ENCODE data around the gene GRID2.
"Not testable (repeated sequence)": the region's sequence is repeated elsewhere in the genome, so short reads cannot be mapped to it uniquely, and the experiment has no call there.

GRID2 gene

GRCh38 chr4:93348896-93349295, 1045.1 kb downstream of the GRID2 start:
- no peak for DNase-seq

GRCh38 chr4:93351846-93352245, 1048.1 kb downstream of the GRID2 start:
- DNase-seq = no peak

GRCh38 chr4:93355411-93355810, 1051.6 kb downstream of the GRID2 start:
- no peak for DNase-seq

GRCh38 chr4:93359586-93359985, 1055.8 kb downstream of the GRID2 start:
- DNase-seq = no peak

- DNase-seq = not testable (repeated sequence)
These were observed 1062.5 kb downstream of the GRID2 start for GRCh38 chr4:93366169-93366755.

- DNase-seq = no peak
These were observed 1065.2 kb downstream of the GRID2 start for GRCh38 chr4:93368968-93369367.

GRCh38 chr4:93370256-93370655, 1066.5 kb downstream of the GRID2 start:
- no peak for DNase-seq

GRCh38 chr4:93373893-93374860, 1070.4 kb downstream of the GRID2 start:
- DNase-seq = no peak

- no peak for DNase-seq
These were observed 1080.5 kb downstream of the GRID2 start for GRCh38 chr4:93384241-93384640.

GRCh38 chr4:93384887-93385286, 1081.1 kb downstream of the GRID2 start:
- no peak for DNase-seq

GRCh38 chr4:93394545-93395081, 1090.8 kb downstream of the GRID2 start:
- DNase-seq = no peak

GRCh38 chr4:93396272-93396671, 1092.5 kb downstream of the GRID2 start:
- no peak for DNase-seq

- no peak for DNase-seq
These were observed 1099.8 kb downstream of the GRID2 start for GRCh38 chr4:93403571-93403970.

GRCh38 chr4:93407493-93408275, 1103.9 kb downstream of the GRID2 start:
- DNase-seq = no peak

- no peak for DNase-seq
These were observed 1105.3 kb downstream of the GRID2 start for GRCh38 chr4:93409035-93409434.

GRCh38 chr4:93414041-93414550, 1110.3 kb downstream of the GRID2 start:
- DNase-seq = no peak

GRCh38 chr4:93416344-93417128, 1112.8 kb downstream of the GRID2 start:
- DNase-seq = no peak

GRCh38 chr4:93431371-93431770, 1127.6 kb downstream of the GRID2 start:
- no peak for DNase-seq

- DNase-seq = no peak
These were observed 1130.1 kb downstream of the GRID2 start for GRCh38 chr4:93433840-93434239.

- no peak for DNase-seq
These were observed 1132.3 kb downstream of the GRID2 start for GRCh38 chr4:93436000-93436626.

GRCh38 chr4:93437991-93438390, 1134.2 kb downstream of the GRID2 start:
- no peak for DNase-seq

GRCh38 chr4:93444860-93445259, 1141.1 kb downstream of the GRID2 start:
- no peak for DNase-seq
